BE2C (cell line): Measurements from ENCODE around the gene KIF26A.
A peak's percentile ranks its signal among the peaks of the same experiment; 100 is the strongest.

ENCODE experiments used
- DNase-seq: peaks from one replicate; pipeline ENCODE4 v3.0.0-alpha.2; 2020
- H3K27me3 ChIP-seq: fragments of 250-450 bp; sonication (Bioruptor Pico); 2 replicates; pipeline ENCODE4 v1.5.1; 2020; ENCODE audit warnings: mild to moderate bottlenecking
- H3K36me3 ChIP-seq: fragments of 250-450 bp; sonication (Bioruptor Pico); 2 replicates; pipeline ENCODE4 v1.5.1; 2020; ENCODE audit warnings: mild to moderate bottlenecking
- H3K4me1 ChIP-seq: fragments of 250-450 bp; sonication (Bioruptor Pico); 2 replicates; pipeline ENCODE4 v1.5.1; 2020
- H3K4me3 ChIP-seq: 2 replicates; pipeline ENCODE4 v1.5.1; 2011; ENCODE audit warnings: low read depth, low read length
- H3K9me3 ChIP-seq: fragments of 250-450 bp; sonication (Bioruptor Pico); 2 replicates; pipeline ENCODE4 v1.5.1; 2020
- TF ChIP-seq, protein P1 (sequence below): IDR thresholded peaks from 2 replicates; pipeline ENCODE4 v1.5.1; 2012; ENCODE audit warnings: mild to moderate bottlenecking, low read depth, low read length

Gene KIF26A

DNA sequence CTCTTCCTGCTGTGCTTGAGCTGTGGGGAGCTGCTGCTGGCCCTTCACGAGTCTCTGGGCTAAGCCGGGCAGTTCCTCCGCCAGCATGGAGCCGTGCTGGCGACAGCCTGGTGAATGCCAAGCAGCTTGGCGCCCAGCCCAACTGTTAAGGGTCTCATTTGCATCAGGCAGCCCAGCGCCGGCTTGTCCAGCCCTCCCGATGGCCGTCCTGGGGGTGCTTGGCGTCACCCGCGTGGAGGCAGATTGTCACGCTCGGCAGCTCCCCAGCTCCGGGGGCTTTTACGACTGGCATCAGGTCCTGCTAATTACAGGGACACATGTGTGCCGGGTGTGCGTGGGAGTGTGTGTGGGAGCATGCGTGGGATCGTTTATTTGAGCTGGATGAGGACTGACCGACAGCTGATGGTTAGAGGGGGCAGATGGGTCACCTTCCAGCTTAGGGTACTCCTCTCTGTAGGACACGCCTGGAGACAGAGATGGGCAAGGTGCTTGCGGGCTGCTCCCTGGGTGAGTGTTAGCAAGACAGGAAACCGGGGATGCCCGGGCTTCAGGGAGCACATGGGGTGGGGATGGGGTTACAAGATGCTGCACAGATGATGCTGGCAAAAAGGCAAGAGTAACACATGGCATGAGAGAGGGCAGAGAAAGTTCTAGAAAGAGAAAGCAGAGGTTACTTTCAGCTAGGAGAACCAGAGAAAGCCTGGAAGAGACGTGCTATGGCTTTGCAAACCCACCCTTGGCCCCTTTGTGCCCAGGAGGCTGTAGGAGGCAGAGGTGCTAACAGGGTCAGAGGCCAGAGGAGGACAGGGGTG lies 64.1 kb downstream of the KIF26A start:
- H3K4me3 ChIP-seq = no peak overlapping the region
- H3K9me3 ChIP-seq = peaks cover 3% of the 10 kb centered on the region
- H3K36me3 ChIP-seq = no peaks in the 10 kb centered on the region
- H3K27me3 ChIP-seq = no peaks in the 10 kb centered on the region
- TF ChIP-seq, protein P1, sequence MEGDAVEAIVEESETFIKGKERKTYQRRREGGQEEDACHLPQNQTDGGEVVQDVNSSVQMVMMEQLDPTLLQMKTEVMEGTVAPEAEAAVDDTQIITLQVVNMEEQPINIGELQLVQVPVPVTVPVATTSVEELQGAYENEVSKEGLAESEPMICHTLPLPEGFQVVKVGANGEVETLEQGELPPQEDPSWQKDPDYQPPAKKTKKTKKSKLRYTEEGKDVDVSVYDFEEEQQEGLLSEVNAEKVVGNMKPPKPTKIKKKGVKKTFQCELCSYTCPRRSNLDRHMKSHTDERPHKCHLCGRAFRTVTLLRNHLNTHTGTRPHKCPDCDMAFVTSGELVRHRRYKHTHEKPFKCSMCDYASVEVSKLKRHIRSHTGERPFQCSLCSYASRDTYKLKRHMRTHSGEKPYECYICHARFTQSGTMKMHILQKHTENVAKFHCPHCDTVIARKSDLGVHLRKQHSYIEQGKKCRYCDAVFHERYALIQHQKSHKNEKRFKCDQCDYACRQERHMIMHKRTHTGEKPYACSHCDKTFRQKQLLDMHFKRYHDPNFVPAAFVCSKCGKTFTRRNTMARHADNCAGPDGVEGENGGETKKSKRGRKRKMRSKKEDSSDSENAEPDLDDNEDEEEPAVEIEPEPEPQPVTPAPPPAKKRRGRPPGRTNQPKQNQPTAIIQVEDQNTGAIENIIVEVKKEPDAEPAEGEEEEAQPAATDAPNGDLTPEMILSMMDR = no peak
- DNase-seq = peak; percentile 98
- peaks cover 48% of the 10 kb centered on the region for H3K4me1 ChIP-seq

DNA sequence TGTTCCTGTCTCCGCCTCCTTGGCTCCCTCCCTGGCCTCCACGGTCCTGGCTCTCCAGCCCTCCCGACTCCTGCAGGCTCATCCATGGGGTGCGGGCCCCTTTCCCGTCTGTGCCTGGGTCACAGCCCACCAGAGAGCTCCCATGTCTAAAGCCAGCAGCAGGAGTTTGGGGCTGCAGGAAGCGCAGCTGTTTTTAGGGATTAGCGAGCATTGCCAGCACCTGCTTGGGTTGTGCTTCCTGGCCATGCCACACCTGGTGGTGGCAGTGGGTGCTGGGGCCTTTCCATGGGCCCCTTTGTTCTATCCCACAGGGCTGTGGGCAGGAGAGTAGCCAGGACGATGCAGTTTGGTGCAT lies 64.7 kb downstream of the KIF26A start:
- H3K4me3 ChIP-seq = no peak overlapping the region
- H3K36me3 ChIP-seq = no peaks in the 10 kb centered on the region
- no peaks in the 10 kb centered on the region for H3K27me3 ChIP-seq
- DNase-seq = no peak
- TF ChIP-seq, protein P1 = no peak
- H3K9me3 ChIP-seq = peaks cover 3% of the 10 kb centered on the region
- peaks cover 48% of the 10 kb centered on the region for H3K4me1 ChIP-seq

DNA sequence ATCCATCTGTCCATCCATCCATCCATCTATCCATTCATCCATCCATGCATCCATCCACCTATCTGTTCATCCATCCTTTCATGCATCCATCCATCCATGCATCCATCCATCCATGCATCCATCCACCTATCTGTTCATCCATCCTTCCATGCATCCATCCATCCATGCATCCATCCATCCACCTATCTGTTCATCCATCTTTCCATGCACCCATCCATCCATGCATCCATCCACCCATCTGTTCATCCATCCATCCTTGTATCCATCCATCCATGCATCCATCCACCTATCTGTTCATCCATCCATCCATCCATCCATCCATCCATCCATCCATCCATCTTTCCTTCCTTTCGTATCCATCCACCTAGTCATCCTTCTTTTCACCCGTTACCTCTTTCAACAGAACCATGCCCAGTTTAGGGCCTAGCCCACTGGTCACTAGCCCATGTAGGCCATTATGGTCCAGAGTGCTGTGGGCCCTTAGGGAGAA lies 66.3 kb downstream of the KIF26A start:
- H3K27me3 ChIP-seq = no peaks in the 10 kb centered on the region
- TF ChIP-seq, protein P1 = no peak
- no peak for DNase-seq
- H3K36me3 ChIP-seq = no peaks in the 10 kb centered on the region
- peaks cover 48% of the 10 kb centered on the region for H3K4me1 ChIP-seq
- peaks cover 3% of the 10 kb centered on the region for H3K9me3 ChIP-seq
- H3K4me3 ChIP-seq = no peak overlapping the region

DNA sequence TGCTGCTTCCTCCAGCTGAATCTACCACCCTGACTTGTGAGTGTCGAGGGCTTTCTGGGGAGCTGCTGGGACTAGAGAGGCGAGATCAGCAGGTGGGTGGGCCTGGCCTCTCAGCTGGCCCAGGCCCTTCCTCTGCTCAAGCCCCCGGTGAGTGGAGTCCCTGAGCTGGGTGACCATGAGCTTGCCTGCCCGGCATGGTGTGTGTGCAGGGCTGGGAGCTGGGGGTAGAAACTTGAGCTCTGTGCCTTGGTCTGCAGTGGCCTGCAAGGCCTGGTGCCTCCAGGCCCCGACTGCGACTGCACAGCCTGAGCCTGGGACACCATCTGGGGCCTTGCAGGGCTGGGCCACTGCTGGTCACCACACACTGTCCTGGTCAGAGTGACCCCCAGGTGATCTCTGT lies 67.4 kb downstream of the KIF26A start:
- TF ChIP-seq, protein P1 = no peak
- H3K4me3 ChIP-seq = no peak overlapping the region
- no peaks in the 10 kb centered on the region for H3K36me3 ChIP-seq
- no peaks in the 10 kb centered on the region for H3K27me3 ChIP-seq
- H3K9me3 ChIP-seq = peaks cover 3% of the 10 kb centered on the region
- DNase-seq = no peak
- peaks cover 41% of the 10 kb centered on the region for H3K4me1 ChIP-seq

DNA sequence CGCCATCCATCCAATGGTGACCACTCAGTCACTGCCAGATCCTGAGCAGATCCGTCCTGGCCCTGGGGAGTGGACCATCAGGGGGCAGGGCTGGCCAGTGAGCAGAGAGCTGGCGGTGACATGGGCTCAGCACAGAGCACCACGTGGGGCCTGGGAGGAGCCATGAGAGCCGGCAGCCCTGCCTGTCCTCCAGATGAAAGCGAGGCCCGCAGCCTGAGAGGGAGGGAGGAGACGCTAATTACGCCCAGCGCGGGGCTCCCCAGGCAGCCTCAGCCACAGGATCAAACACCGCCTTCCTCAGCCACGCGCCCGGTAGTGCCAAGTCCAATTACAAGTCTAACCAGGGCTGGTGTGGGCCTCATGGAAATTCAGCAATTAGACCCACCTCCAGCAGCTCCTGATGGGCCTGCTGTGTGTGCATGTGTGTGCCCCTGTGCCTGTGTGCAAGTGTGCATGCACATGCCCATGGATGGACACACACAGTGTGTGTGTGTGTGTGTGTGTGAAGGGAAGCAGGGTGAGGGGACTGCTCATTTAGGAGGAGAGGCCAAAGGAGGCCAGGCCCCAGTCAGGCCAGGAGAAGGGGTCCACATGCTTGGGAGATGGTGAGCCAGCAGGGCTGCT lies 68.0 kb downstream of the KIF26A start:
- TF ChIP-seq, protein P1 = no peak
- Histone ChIP-seq H3K27me3 (no peaks in the 10 kb centered on the region), H3K36me3 (no peaks in the 10 kb centered on the region; the same call in 1 of the 2 replicates), H3K4me3 (no peak overlapping the region), H3K9me3 (peaks cover 3% of the 10 kb centered on the region), H3K4me1 (peaks cover 35% of the 10 kb centered on the region)
- DNase-seq = peak; percentile 76
